IMR-90 (cell line): ENCODE results near the gene ASB17. TPM values are rescaled to one million over a fixed set of nuclear protein-coding genes. Genes with fewer than 3 reads are reported as not detected.

Experiments used
- ATAC-seq: fragments of 200-7000 bp; cut with Tn5 transposase; 2 replicates; pipeline ENCODE4 v1.9.1; 2020; ENCODE audit warnings: low read depth, mild to moderate bottlenecking, moderate library complexity
- BruUV-seq: library from RNA; stranded (reverse); fragments of 400-500 nt; replicated peaks from 2 replicates; lab custom pipeline; 2021; lab: Mats Ljungman, UMichigan
- CTCF ChIA-PET: fragments of 300-600 bp; formaldehyde crosslinking; extraction: SDS; loops from one replicate; lab custom pipeline; 2021; ENCODE audit warnings: antibody characterized with exemption; lab: Yijun Ruan, JAX
- POLR2A ChIA-PET: fragments of 300-600 bp; sonication (Branson Sonifier 250); formaldehyde crosslinking; loops from one replicate; lab custom pipeline; 2022; ENCODE audit warnings: antibody characterized with exemption; ENCODE audit not compliant: unreplicated experiment; lab: Charles Lee
- DNase-seq: peaks from one replicate; pipeline ENCODE4 v3.0.0; 2013
- H2AFZ ChIP-seq: replicated peaks from 2 replicates; pipeline ENCODE3; 2013; ENCODE audit warnings: low read length, mild to moderate bottlenecking; ENCODE audit not compliant: poor library complexity
- H2AK5ac ChIP-seq: 2 replicates; pipeline ENCODE4 v1.6.1; 2013; ENCODE audit warnings: low read depth, low read length, inconsistent platforms
- H2AK9ac ChIP-seq: replicated peaks from 2 replicates; pipeline ENCODE3; 2013; ENCODE audit warnings: mild to moderate bottlenecking, low read depth, low read length, moderate library complexity; ENCODE audit not compliant: poor library complexity
- H2BK120ac ChIP-seq: 2 replicates; pipeline ENCODE4 v1.6.1; 2013; ENCODE audit warnings: low read depth, low read length, inconsistent platforms
- H2BK15ac ChIP-seq: 3 replicates; pipeline ENCODE4 v1.6.1; 2013; ENCODE audit warnings: low read depth, low read length, inconsistent platforms
- H2BK20ac ChIP-seq: 2 replicates; pipeline ENCODE4 v1.6.1; 2013; ENCODE audit warnings: low read depth, mild to moderate bottlenecking, inconsistent platforms, low read length, moderate library complexity
- H2BK5ac ChIP-seq: 2 replicates; pipeline ENCODE4 v1.6.1; 2013; ENCODE audit warnings: mild to moderate bottlenecking, low read depth, low read length, inconsistent platforms; ENCODE audit not compliant: poor library complexity, severe bottlenecking
- H3K14ac ChIP-seq: replicated peaks from 2 replicates; pipeline ENCODE4 v1.6.1; 2013; ENCODE audit warnings: low read depth, low read length, inconsistent platforms
- H3K18ac ChIP-seq: 2 replicates; pipeline ENCODE4 v1.6.1; 2013; ENCODE audit warnings: low read depth, low read length, control low read depth
- H3K23ac ChIP-seq: 2 replicates; pipeline ENCODE4 v1.6.1; 2013; ENCODE audit warnings: low read depth, low read length, inconsistent platforms
- H3K27ac ChIP-seq: 2 replicates; pipeline ENCODE4 v1.5.1; 2013; ENCODE audit warnings: mild to moderate bottlenecking, control low read depth, low read length; ENCODE audit not compliant: insufficient read depth
- H3K27me3 ChIP-seq: 2 replicates; pipeline ENCODE4 v1.6.1; 2013; ENCODE audit warnings: low read length; ENCODE audit not compliant: control insufficient read depth, insufficient read depth
- H3K36me3 ChIP-seq: 2 replicates; pipeline ENCODE4 v1.6.1; 2013; ENCODE audit warnings: low read length, mixed read lengths; ENCODE audit not compliant: control insufficient read depth, insufficient read depth
- H3K4ac ChIP-seq: 2 replicates; pipeline ENCODE4 v1.6.1; 2013; ENCODE audit warnings: low read depth, low read length, inconsistent platforms
- H3K4me1 ChIP-seq: 2 replicates; pipeline ENCODE4 v1.6.1; 2013; ENCODE audit warnings: low read length, mixed read lengths; ENCODE audit not compliant: control insufficient read depth, insufficient read depth
- H3K4me2 ChIP-seq: 2 replicates; pipeline ENCODE4 v1.6.1; 2013; ENCODE audit warnings: low read depth, mild to moderate bottlenecking, control low read depth, low read length, moderate library complexity
- H3K4me3 ChIP-seq: 2 replicates; pipeline ENCODE4 v1.5.1; 2013; ENCODE audit warnings: low read depth, mild to moderate bottlenecking, control low read depth, low read length, moderate library complexity; ENCODE audit not compliant: insufficient read depth
- H3K56ac ChIP-seq: 2 replicates; pipeline ENCODE4 v1.6.1; 2013; ENCODE audit warnings: low read length, inconsistent platforms; ENCODE audit not compliant: insufficient read depth; ENCODE audit errors: extremely low read depth
- H3K79me1 ChIP-seq, 2 experiments: 2 replicates each; pipeline ENCODE4 v1.6.1; 2013; ENCODE audit warnings: low read length in 2 of 2, inconsistent platforms in 1 of 2, low read depth in 1 of 2
- H3K9ac ChIP-seq: 2 replicates; pipeline ENCODE4 v1.6.1; 2013; ENCODE audit warnings: low read depth, low read length, control low read depth
- H3K9me1 ChIP-seq: 2 replicates; pipeline ENCODE4 v1.6.1; 2013; ENCODE audit warnings: low read length, inconsistent platforms; ENCODE audit not compliant: insufficient read depth
- H3K9me3 ChIP-seq: 2 replicates; pipeline ENCODE4 v1.6.1; 2013; ENCODE audit warnings: low read length; ENCODE audit not compliant: control insufficient read depth, insufficient read depth
- H4K20me1 ChIP-seq: 2 replicates; pipeline ENCODE4 v1.6.1; 2013; ENCODE audit warnings: low read length, inconsistent platforms; ENCODE audit not compliant: insufficient read depth
- H4K5ac ChIP-seq: 2 replicates; pipeline ENCODE4 v1.6.1; 2013; ENCODE audit warnings: mild to moderate bottlenecking, low read depth, low read length, control low read depth
- H4K8ac ChIP-seq, 2 experiments: 2 replicates each; pipeline ENCODE4 v1.6.1; 2013; ENCODE audit warnings: low read depth in 2 of 2, low read length in 2 of 2, control low read depth in 1 of 2, inconsistent platforms in 1 of 2
- H4K91ac ChIP-seq: 2 replicates; pipeline ENCODE4 v1.6.1; 2013; ENCODE audit warnings: low read depth, low read length, inconsistent platforms; ENCODE audit not compliant: insufficient read depth
- BHLHE40 ChIP-seq: fragments of 150-350 bp; IDR thresholded peaks from 2 replicates; pipeline ENCODE4 v1.6.1; 2016; ENCODE audit warnings: mild to moderate bottlenecking, low read depth, low read length
- CHD1 ChIP-seq: IDR thresholded peaks from 2 replicates; pipeline ENCODE4 v1.6.1; 2012; ENCODE audit warnings: low read depth, low read length, improper control_type of control experiment
- CTCF ChIP-seq: conservative IDR thresholded peaks from 2 replicates; pipeline ENCODE4 v1.5.1; 2012; ENCODE audit warnings: mild to moderate bottlenecking, low read depth, low read length, improper control_type of control experiment
- ELK1 ChIP-seq: fragments of 150-350 bp; IDR thresholded peaks from 2 replicates; pipeline ENCODE4 v1.6.1; 2016; ENCODE audit warnings: low read depth, mild to moderate bottlenecking, low read length, moderate library complexity, borderline replicate concordance
- FOS ChIP-seq: fragments of 150-350 bp; IDR thresholded peaks from 2 replicates; pipeline ENCODE4 v1.6.1; 2016; ENCODE audit warnings: low read depth, low read length
- MAFK ChIP-seq: IDR thresholded peaks from 2 replicates; pipeline ENCODE4 v1.6.1; 2012; ENCODE audit warnings: low read depth, low read length, improper control_type of control experiment
- MXI1 ChIP-seq: IDR thresholded peaks from 2 replicates; pipeline ENCODE4 v1.6.1; 2012; ENCODE audit warnings: low read depth, mild to moderate bottlenecking, low read length, moderate library complexity, borderline replicate concordance
- POLR2A ChIP-seq: IDR thresholded peaks from 2 replicates; pipeline ENCODE4 v1.6.1; 2012; ENCODE audit warnings: mild to moderate bottlenecking, low read depth, low read length
- RAD21 ChIP-seq: IDR thresholded peaks from 2 replicates; pipeline ENCODE4 v1.6.1; 2012; ENCODE audit warnings: low read length, improper control_type of control experiment
- RFX5 ChIP-seq: IDR thresholded peaks from 2 replicates; pipeline ENCODE4 v1.8.0; 2012; ENCODE audit warnings: low read depth, mild to moderate bottlenecking, low read length, moderate library complexity
- SMC3 ChIP-seq: fragments of 150-350 bp; IDR thresholded peaks from 2 replicates; pipeline ENCODE4 v1.6.1; 2016; ENCODE audit warnings: low read depth, mild to moderate bottlenecking, antibody characterized with exemption, low read length, moderate library complexity
- USF2 ChIP-seq: fragments of 150-350 bp; IDR thresholded peaks from 2 replicates; pipeline ENCODE4 v1.6.1; 2017; ENCODE audit warnings: mild to moderate bottlenecking, antibody characterized with exemption, low read length, low read depth
- WGBS, 2 experiments: methylation state at CpG; one replicate each; pipeline versions ENCODE4 v1.1.5 to v1.1.7; 2013; ENCODE audit warnings: missing lambda C conversion rate in 2 of 2; ENCODE audit not compliant: insufficient read length in 1 of 2; ENCODE audit errors: extremely low coverage in 2 of 2; 5-methylcytosine and 5-hydroxymethylcytosine counted together
- dilution Hi-C: fragments of 300-500 bp; cut with HindIII; formaldehyde crosslinking; loops from one replicate; pipeline ENCODE4 v1.14.3; 2018; ENCODE audit warnings: low sequenced_read_pairs; ENCODE audit not compliant: unreplicated experiment
- in situ Hi-C: fragments of 300-500 bp; cut with MboI; formaldehyde crosslinking; loops from 3 replicates; pipeline ENCODE4 v1.14.3; 2019; ENCODE audit warnings: low sequenced_read_pairs, inconsistent platforms, mixed read lengths
- intact Hi-C: fragments of 100-400 bp; cut with micrococcal nuclease; formaldehyde crosslinking; loops from 2 replicates; pipeline ENCODE4 v1.10.0; 2022
- polyA plus RNA-seq, 3 experiments: library from polyadenylated mRNA; depleted of rRNA; stranded (reverse); fragments of >200 nt; gene quantifications; 2 replicates each; pipeline ENCODE4 v1.2.3, GENCODE V29; 2012; ENCODE audit warnings: low replicate concordance in 1 of 3
- total RNA-seq: library from RNA; depleted of rRNA; stranded (reverse); fragments of >200 nt; gene quantifications from 2 replicates; pipeline ENCODE4 v1.2.3, GENCODE V29; 2012

ASB17 gene
- total and polyA plus RNA-seq, 2 of the 4 experiments (the other 2 are of a cell fraction): not detected

- WGBS, 2 experiments: no CpG with 5 or more reads among the region's 1 CpG
- Histone ChIP-seq H4K5ac (no peak overlapping the region), H3K79me1 (no peaks in the 10 kb centered on the region), H3K4me1 (no peaks in the 10 kb centered on the region), H3K4ac (no peak overlapping the region), H2BK5ac (no peak overlapping the region), H3K56ac (no peak overlapping the region), H3K36me3 (no peaks in the 10 kb centered on the region), H2BK15ac (no peak overlapping the region), H4K20me1 (no peaks in the 10 kb centered on the region), H4K8ac (no peak overlapping the region), H2BK120ac (no peak overlapping the region), H3K4me2 (no peak overlapping the region), H3K9ac (no peak overlapping the region), H3K9me3 (no peaks in the 10 kb centered on the region), H3K23ac (no peak overlapping the region), H3K27me3 (no peaks in the 10 kb centered on the region), H4K91ac (no peak overlapping the region), H2AFZ (no peak overlapping the region), H3K14ac (no peak overlapping the region), H3K18ac (no peak overlapping the region), H3K27ac (no peak overlapping the region), H2AK9ac (no peak overlapping the region), H2AK5ac (no peak overlapping the region), H2BK20ac (no peak overlapping the region), H3K4me3 (no peak overlapping the region), H3K9me1 (no peaks in the 10 kb centered on the region)
- ChIA-PET CTCF (no interaction called here), POLR2A (no interaction called here)
- ATAC-seq (no peak), DNase-seq (no peak)
- no TSS peak for BruUV-seq
- in situ Hi-C loops: no loop called here
- TF ChIP-seq BHLHE40 (no peak), RFX5 (no peak), MAFK (no peak), CHD1 (no peak), RAD21 (no peak), FOS (no peak), USF2 (no peak), SMC3 (no peak), ELK1 (no peak), CTCF (no peak), MXI1 (no peak), POLR2A (no peak)
- dilution Hi-C loops: no loop called here
- intact Hi-C loops: no loop called here
Observed at GRCh38 chr1:75884437-75884836, 47.8 kb downstream of the ASB17 start.
